GM19468 (cell line): ENCODE measurements around the gene RNASE11.
"Not testable (repeated sequence)": the region's sequence is repeated elsewhere in the genome, so short reads cannot be mapped to it uniquely, and the experiment has no call there.

Experiments used
- ATAC-seq: cut with Tn5 transposase; IDR thresholded peaks from one replicate; pipeline ENCODE4 v1.9.1; 2021; ENCODE audit warnings: mild to moderate bottlenecking, moderate library complexity, moderate number of reproducible peaks; ENCODE audit not compliant: unreplicated experiment; ENCODE audit errors: extremely low read depth

RNASE11 gene

GRCh38 chr14:20587489-20588154, at the start of gene RNASE11:
Gene RNASE11 (minus strand): TSS chr14:20588001.
- no peak for ATAC-seq

GRCh38 chr14:20632831-20633691, 45.3 kb upstream of the RNASE11 start:
- peak; percentile 55 for ATAC-seq

- ATAC-seq, result no peak
Measured at GRCh38 chr14:20632448-20632830, 44.6 kb upstream of the RNASE11 start.

- ATAC-seq, result no peak
Measured at GRCh38 chr14:20631880-20632389, 44.1 kb upstream of the RNASE11 start.

DNA sequence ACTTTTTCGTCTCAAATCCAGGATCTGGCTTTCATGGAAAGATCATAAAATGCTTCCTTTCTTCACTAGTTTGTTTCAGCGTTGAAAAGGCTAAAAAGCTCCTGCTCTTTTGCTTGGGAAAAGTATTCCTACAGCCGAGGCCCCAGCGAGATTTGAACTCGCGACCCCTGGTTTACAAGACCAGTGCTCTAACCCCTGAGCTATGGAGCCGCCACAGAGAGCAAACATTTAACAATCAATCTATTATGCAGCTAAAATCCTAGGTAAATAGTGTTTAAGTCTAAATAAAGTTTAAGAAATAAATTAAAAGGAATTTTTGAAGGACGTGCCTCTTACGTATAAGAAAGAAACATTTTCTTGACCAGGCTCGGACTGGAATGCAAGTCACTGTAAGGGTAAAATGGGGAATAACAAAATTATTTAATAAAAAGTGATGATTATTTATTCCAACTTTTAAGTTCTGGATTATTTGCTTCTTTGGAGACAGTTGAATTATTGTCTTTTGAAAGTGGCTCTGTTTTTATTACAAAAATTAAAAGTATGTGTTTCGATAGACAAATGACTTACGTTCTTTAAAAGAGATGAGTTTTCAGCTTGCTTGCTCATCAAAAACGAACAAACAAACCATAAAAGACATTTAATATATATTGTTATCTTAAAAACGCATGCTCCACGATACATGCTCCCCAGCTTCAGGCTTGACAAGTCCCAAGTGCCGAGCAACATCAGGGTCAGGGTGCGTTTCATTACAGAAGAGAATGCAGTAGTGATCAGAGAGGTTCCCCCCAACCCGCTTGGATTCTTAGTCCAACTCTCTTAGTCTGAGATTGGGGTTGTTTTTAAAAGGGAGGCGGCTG, 43.5 kb upstream of the RNASE11 start:
- no peak for ATAC-seq

DNA sequence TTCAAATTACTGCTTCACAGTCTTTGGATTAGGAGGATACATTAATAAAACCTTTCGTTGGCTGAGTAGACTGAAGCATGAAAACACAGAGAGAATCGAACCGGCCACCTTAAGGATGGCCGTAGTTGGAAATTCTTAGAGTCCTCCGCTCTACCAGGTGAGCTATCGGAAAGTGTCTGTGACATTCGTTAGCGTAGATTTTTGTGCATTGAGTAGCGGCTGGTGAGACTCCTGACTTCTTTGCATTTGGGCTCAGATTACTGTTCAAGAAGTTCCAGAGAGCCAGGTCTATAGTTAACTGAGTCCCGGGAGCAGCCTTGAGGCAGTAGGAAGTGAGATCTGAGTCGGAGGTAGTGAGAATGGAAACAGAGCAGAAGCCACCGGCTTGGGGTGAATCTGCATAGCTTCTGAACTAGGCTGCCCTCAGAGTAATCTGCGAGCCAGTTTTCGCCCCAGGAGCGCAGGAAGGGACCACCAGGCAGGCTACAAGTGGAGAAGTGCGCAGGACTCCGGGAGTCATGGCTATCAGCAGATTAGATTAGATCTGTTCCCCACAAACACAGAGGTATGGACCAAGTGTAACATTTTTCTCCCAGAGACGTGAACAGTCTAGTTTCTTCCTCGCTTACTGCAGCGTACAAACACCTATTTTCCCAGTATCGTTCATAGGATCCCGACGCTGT, 42.7 kb upstream of the RNASE11 start:
- no peak for ATAC-seq

GRCh38 chr14:20628063-20628854, 40.5 kb upstream of the RNASE11 start:
- ATAC-seq, result no peak

DNA sequence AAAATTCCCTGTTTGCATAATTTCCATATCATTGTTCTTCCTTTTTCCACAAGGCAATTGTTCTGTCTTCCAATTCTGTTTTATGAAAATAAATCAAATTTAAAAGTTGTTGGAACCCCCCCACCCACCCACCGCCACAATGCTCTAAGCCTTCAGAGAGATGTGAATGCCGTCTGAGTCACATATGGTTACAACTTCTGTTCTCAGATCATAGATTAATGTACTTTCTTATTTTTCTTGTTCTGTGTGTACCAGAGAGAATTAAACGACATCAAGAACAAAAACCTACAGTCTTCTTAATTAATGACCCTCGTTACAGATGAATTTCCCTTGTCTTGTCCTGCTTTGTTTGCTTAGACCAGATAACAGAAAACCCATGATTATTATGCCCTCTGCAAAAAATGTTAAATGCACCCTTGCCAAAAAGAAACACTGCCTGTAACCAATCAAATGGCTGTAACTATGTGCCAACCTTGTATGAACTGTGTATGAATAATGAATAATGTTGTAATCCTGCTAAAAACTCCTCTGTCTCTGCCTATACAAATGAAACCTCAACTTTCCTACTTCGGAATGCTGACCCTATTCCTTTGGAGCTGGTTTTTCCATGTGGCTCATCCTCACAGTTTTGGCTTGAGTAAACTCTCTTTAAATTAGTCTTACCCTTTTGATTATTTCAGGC, 39.7 kb upstream of the RNASE11 start:
- ATAC-seq, result no peak

GRCh38 chr14:20626274-20626673, 38.5 kb upstream of the RNASE11 start:
- ATAC-seq, result no peak

DNA sequence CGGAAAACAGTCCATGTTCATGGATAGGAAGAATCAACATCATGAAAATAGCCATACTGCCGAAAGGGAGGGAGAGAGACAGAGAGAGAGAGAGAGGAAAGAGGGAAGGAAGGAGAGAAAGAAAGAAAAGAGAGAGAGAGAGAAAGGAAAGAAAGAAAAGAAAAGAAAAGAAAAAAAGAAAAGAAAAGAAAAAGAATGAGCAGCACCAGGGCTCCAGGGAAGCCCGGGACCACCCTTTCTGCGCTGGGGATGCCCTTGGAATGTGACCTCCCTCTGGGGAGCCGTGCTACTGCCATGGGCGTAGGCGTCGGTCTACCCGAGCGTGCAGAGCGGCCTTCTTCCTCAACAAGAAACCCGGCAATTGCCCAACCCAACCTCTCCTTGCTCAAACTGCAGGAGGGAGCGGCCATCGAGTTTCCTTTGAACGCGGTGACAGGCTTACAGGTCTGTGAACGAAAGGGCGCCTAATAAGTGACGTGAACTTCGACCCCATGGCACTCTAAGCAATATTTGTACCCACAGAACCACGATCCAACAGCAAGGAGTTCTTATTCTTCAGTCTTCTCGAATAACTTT, 36.8 kb upstream of the RNASE11 start:
- no peak for ATAC-seq

DNA sequence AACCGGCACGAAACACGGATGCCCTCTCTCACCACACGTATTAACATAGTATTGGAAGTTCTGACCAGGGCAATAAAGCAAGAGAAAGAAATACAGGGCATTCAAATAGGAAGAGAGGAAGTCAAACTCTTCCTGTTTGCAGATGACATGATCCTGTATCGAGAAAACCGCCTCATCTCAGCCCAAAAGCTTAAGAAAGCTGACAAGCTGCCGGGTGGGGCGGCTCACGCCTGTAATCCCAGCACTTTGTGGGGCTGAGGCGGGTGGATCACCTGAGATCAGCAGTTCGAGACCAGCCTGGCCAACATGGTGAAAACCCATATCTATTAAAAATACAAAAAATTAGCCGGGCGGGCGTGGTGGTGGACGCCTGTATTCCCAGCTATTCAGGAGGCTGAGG, 36.0 kb upstream of the RNASE11 start:
- ATAC-seq, result no peak

DNA sequence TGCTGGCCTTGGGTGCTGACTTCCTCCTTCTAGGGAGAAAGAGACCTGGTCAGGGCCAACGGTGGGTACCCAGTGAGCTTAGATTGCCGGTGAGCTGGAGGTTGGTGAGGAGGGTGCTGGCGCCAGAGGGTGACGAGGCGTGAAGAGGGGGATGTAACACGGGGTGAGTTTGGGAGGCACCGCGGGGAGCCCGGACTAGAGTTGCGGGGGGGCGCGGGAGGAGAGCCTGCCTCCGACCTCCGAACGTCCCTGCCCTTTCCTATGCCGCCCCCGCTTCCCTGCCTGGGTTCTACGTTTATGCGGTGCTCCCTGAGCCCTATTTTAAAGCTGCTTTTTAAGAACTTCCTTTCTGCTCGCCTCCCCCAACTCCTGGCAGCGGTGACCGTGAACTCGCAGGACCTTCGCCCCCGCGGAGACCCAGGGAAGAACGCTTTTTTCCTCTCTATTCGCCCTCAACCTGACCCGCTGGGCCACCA, 35.1 kb upstream of the RNASE11 start:
- no peak for ATAC-seq

DNA sequence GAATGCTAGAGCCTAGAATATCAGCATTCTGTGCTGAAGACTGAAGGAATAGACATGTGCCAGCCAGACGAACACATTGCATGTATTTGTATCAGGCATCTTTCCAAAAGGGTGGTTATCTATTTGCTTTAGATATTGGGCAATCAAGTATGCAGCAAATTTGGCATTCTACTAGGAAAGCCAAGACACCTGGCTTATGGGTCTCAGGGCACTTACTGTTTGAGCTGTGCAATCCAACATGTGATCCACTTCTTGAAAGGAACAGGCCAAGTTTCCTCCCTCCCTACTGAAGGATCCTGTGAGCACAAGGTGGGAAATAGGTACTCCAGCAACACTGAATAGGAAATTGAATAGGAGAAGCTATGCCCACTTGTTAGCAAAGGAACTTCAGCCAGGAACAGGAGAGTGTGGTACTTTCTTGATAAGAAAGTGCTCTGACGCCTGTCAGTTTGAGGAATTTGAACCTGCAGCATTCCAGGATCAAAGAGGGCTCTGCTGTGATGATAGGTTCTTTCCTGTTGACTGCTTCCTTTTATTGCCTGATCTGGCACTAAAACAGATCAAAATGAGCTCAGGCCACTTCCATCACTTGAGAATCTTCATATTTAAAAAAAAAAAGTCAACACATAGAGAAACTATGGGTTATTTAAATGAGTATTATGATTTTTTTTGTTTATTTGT, 33.1 kb upstream of the RNASE11 start:
- ATAC-seq, result no peak

- ATAC-seq, result not testable (repeated sequence)
Measured at GRCh38 chr14:20619688-20620087, 31.9 kb upstream of the RNASE11 start.

DNA sequence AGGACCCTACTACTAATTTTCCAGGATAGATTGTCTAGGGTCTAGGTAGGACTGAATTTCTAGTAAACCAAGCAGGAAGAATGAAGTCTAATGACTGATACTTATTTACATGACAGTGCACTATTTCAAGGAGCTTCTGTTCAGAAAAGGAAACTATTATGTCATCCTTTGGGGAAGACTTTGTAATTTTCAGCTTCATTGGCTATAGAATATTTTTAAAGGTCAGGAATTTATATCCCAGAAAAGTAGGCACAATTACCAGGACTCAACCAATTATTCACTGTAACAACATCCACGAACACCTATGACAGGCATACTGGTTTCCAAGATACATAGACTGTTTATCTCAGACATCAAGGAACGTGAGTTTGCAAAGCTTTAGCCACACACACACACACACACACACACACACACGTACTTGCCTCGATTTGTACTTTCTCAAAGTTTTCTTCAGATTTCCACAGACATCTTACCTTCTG, 30.5 kb upstream of the RNASE11 start:
- ATAC-seq, result no peak

DNA sequence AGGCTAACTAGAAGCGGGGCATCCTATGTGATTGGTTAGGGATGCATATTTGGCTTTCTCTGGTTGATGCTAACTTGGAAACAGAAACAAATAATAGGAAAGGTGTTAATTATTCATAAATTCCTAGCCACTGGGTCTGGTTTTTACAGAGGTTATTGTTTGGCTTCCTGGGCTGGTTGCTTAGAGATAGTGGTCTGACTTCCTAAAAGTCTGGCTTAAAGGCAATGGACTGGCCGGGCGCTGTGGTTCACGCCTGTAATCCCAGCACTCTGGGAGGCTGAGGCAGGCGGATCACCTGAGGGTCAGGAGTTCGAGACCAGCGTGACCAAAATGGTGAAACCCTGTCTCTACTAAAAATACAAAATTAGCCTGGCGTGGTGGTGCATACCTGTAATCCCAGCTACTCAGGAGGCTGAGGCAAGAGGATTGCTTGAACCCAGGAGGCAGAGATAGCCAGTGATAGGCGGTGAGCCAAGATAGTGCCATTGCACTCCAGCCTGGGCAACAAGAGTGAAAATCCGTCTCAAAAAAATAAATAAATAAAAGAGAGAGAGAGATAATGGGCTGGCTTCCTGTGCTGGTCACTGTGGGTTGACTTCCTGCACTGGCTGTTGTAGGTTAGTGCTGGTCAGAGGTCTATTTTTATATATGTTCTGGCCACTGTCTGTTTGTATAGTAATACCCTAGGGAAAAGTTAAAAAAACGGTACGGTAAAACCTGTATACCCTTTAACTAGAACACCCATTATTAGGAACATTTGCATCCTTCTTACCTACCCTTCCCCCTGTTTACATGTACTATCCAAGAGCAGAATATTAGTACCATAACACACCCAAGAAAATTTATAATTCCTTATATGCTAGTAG, 29.6 kb upstream of the RNASE11 start:
- ATAC-seq, result no peak

DNA sequence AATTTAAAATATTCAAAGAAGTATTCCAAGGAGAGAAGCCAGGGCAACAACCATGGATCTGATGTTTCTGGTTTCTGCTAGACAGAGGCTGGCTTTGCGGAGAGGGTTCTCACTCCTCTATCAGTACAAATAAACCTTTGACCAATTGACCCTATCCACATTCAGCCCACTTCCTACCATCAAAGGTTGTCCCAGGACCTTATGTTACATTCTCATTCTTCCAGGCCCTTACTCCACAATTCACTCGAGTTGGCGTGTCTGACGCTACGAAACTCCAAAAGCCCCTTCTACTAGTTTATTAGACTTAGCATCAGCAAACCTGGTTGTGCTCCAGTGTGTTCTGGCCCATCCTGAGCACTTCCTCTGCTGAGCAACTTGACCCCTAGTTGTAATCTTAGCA, 28.2 kb upstream of the RNASE11 start:
- no peak for ATAC-seq
